GM18951 (cell line): ENCODE measurements around the gene SIX1.

Experiments used
- POLR2A ChIP-seq: IDR thresholded peaks from 4 replicates; pipeline ENCODE4 v1.6.1; 2011; ENCODE audit warnings: mild to moderate bottlenecking; ENCODE audit not compliant: insufficient read length, insufficient read depth; ENCODE audit errors: extremely low read depth
- in situ Hi-C: fragments of 300-500 bp; cut with MboI; formaldehyde crosslinking; loops from one replicate; pipeline ENCODE4 v1.12.0; 2022; ENCODE audit warnings: low sequenced_read_pairs, mixed read lengths, inconsistent platforms; ENCODE audit not compliant: unreplicated experiment

Gene SIX1

DNA sequence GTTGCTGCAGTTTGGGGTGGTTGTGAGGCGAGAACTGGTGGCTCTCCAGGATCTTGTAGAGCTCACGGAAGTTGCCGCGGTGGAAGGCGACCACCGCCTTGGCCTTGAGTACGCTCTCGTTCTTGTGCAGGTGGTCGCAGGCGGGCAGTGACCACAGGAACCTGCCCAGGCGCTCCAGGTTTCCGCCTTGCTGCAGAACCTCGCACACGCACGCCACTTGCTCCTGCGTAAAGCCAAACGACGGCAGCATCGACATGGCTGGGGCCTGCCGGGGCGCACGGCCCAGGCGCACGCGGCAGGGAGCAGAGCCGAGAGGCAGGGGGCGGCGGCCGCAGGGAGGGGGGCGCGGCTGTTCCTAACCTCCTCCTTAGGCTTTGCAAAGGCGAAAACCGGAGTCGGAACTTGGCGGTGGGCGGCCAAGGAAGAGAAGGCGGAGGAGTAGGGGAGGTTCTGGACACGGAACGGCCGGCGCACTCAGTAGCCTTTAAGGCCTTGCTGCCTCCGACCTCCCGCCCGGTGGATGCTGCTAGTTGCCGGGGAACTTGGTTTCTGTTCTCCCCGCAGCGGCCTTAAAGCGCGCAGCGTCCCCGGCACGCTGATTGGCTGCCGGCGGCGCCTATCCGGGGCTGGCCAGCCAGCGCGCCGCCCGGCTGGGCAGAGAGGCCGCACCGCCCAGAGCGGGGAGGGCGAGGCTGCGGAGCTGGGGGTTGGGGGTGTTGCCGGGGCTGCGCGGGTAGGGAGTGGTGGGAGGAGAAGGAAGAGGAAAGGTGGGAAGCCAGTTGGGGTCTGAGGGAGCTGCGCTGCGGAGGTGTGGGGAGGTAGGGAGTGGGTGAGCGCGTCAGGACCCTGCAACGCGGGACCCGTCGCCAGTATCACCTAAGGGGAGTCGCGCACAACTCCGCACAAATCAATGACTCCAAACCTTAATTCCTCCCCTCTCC, at the start of gene SIX1:
SIX1 (minus strand) TSS at position 544 of the 941 bp plus-strand sequence; CDS start at position 256, 288 bp downstream.
- in situ Hi-C loops: loop anchor here (25.0 kb wide), 1 partner anchor 613 kb away; no protein-coding TSS in a partner anchor
- no peak for TF ChIP-seq POLR2A

- TF ChIP-seq POLR2A: no peak
- in situ Hi-C loops: no loop called here
Observed at GRCh38 chr14:60695327-60695726, 46.0 kb upstream of the SIX1 start.

DNA sequence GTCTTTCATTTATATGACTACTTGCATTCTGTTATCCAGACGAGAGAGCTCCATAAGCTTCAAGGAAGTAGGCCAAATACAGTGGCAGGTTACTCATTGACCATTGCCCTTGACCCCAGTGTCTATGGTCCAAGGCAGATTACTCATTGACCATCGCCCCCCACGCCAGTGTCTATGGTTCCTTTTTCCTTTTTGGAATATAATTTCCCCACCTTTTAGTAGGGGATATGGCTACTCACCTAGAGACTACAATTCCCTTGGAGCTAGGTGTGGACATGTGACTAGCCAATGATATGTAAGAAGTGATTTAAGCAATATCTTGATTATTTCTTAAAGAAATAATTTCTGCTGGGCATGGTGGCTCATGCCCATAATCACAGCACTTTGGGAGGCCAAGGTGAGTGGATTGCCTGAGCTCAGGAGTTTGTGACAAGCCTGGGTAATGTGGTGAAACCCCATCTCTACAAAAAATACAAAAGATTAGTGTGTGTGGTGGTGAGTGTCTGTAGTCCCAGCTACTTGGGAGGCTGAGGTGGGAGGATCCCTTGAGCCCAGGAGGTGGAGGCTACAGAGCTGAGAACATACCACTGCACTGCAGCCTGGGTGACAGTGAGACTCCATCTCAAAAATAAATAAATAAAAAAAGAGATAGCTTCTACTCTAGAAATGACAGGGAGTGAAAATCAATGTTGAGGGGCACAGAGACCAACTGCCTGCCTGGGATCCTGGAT, 42.3 kb upstream of the SIX1 start:
- TF ChIP-seq POLR2A: no peak
- in situ Hi-C loops: no loop called here

DNA sequence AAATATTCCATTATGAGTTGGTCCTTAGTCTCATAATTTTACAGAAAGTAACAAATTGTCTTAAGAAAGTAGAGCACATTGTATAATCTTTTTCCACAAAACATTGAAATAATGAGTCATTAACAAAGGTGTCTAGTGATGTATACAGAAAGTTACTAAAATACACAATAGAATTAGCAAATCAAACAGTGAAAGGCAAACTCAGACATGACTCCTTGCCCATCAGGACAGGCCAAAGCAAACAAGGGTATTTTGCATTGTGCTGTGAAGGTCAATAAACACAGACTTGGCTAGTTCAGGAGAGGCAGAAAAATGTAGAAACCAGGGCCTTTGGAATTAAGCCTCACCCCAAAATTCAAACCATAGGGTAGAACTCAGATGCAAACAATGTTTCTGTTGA, 37.6 kb upstream of the SIX1 start:
- no peak for TF ChIP-seq POLR2A
- in situ Hi-C loops: no loop called here

- in situ Hi-C loops: no loop called here
- no peak for TF ChIP-seq POLR2A
Observed at GRCh38 chr14:60684203-60684602, 34.9 kb upstream of the SIX1 start.

GRCh38 chr14:60681271-60681670, 32.0 kb upstream of the SIX1 start:
- in situ Hi-C loops: no loop called here
- no peak for TF ChIP-seq POLR2A

GRCh38 chr14:60680511-60680910, 31.2 kb upstream of the SIX1 start:
- TF ChIP-seq POLR2A: no peak
- in situ Hi-C loops: no loop called here

- in situ Hi-C loops: no loop called here
- no peak for TF ChIP-seq POLR2A
Observed at GRCh38 chr14:60679566-60680258, 30.4 kb upstream of the SIX1 start.

GRCh38 chr14:60677701-60678100, 28.4 kb upstream of the SIX1 start:
- TF ChIP-seq POLR2A: no peak
- in situ Hi-C loops: no loop called here

- in situ Hi-C loops: no loop called here
- no peak for TF ChIP-seq POLR2A
Observed at GRCh38 chr14:60670989-60671388, 21.7 kb upstream of the SIX1 start.

- in situ Hi-C loops: no loop called here
- TF ChIP-seq POLR2A: no peak
Observed at GRCh38 chr14:60668431-60669112, 19.3 kb upstream of the SIX1 start.

DNA sequence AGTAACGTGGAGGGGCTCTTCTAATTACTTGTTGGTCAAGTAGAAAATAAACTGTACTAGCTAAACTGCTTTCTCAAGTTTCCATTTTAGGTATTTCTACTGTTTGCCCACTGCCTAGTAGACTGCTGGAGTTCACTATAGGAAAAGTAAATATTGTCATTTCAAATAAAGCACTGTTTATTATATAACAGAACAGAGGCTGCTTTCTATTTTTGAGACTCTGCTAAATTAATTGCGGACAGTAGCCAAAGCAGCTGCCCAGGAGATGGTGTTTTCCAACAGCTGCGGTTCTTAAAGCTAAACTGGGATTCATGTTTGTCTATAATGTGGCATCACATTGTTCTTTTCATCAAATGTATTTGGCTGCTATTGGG, 15.9 kb upstream of the SIX1 start:
- no peak for TF ChIP-seq POLR2A
- in situ Hi-C loops: no loop called here

- in situ Hi-C loops: no loop called here
- no peak for TF ChIP-seq POLR2A
Observed at GRCh38 chr14:60662982-60663381, 13.7 kb upstream of the SIX1 start.
